Measurements from ENCODE around the gene NR6A1.

The NR6A1 gene

DNA sequence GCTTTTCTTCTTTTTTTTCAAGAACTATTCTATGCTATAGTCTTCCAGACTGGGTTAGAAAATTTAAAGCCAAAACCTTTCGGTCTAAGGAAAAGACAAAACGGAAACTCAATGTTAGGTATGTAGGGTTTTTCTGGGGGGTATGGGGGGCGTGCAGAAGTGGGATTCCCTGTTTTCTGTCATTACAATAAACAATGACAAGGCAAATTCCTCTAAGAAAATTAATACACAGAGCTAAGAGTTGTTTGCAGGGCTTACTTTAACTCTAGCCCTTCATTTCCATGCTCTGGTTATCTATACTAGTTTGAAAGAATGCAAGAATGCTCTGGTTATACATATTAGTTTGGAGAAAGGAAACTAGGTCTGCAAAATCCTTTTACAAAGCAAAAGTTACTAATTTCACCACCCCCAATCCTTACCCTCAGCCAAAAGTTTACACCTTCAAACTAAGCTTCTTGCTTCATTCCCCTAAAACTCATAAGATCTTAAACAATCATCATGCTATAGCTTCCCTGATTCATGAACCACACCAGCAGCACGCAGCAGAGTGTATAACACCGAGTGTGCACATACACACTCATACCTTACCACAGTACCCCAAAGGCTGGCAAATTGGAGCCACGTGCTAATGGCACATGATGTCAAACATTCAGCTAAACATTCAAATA lies 174.8 kb downstream of the NR6A1 start:
- TF ChIP-seq ESRRG (CRISPR knock-in tag; IDR thresholded peaks at IDR 0.05) (no peak), GLIS3 (CRISPR knock-in tag; IDR thresholded peaks at IDR 0.05) (no peak), ZNF8 (CRISPR knock-in tag; IDR thresholded peaks at IDR 0.05) (no peak), TCF4 (CRISPR knock-in tag; IDR thresholded peaks at IDR 0.05; ENCODE audit: borderline replicate concordance) (no peak), PATZ1 (CRISPR knock-in tag; IDR thresholded peaks at IDR 0.05; ENCODE audit: borderline replicate concordance) (no peak), ZNF565 (CRISPR knock-in tag; conservative IDR thresholded peaks at IDR 0.05; ENCODE audit: low read depth) (no peak), ZNF70 (CRISPR knock-in tag; IDR thresholded peaks at IDR 0.05) (no peak), ZFP3 (CRISPR knock-in tag; IDR thresholded peaks at IDR 0.05) (no peak), CREB5 (CRISPR knock-in tag; IDR thresholded peaks at IDR 0.05; ENCODE audit: low read depth) (no peak), PPARA (CRISPR knock-in tag; IDR thresholded peaks at IDR 0.05; ENCODE audit: borderline replicate concordance) (no peak), ARNTL (CRISPR knock-in tag; IDR thresholded peaks at IDR 0.05; ENCODE audit: borderline replicate concordance, low read depth) (no peak), BACH2 (CRISPR knock-in tag; IDR thresholded peaks at IDR 0.05; ENCODE audit: borderline replicate concordance) (no peak), RARB (CRISPR knock-in tag; IDR thresholded peaks at IDR 0.05) (no peak), ZFP30 (CRISPR knock-in tag; IDR thresholded peaks at IDR 0.05) (no peak), POU6F1 (CRISPR knock-in tag; IDR thresholded peaks at IDR 0.05; ENCODE audit: borderline replicate concordance, low read depth) (no peak), ISL1 (CRISPR knock-in tag; IDR thresholded peaks at IDR 0.05) (no peak), SNAI2 (CRISPR knock-in tag; IDR thresholded peaks at IDR 0.05) (no peak), TOX (CRISPR knock-in tag; IDR thresholded peaks at IDR 0.05; ENCODE audit: borderline replicate concordance) (no peak)
- peak; percentile 31; the same call in 1 of the 3 replicates for ATAC-seq

DNA sequence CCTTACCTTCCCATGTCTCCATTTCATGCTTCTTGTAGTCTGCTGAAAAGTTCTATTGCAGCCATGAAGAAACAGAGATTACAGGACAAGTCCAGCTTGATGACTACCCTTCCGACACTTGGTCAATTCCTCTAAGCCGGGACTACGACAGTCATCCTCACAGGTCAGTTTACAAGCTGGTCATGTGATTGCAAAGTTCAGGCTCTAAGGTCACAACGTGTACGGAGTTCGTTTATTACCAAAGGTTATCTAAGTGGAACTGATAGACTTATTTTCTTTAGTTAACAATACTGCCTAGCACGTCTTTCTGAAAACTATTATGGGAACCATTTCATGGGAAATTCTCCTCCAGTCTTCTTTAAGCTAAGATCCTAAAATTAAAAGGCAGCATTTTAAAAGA lies 175.4 kb downstream of the NR6A1 start:
- no peak for ATAC-seq
- no peak for TF ChIP-seq ARNTL (CRISPR knock-in tag; IDR thresholded peaks at IDR 0.05; ENCODE audit: borderline replicate concordance, low read depth)
- TF ChIP-seq, protein P1, sequence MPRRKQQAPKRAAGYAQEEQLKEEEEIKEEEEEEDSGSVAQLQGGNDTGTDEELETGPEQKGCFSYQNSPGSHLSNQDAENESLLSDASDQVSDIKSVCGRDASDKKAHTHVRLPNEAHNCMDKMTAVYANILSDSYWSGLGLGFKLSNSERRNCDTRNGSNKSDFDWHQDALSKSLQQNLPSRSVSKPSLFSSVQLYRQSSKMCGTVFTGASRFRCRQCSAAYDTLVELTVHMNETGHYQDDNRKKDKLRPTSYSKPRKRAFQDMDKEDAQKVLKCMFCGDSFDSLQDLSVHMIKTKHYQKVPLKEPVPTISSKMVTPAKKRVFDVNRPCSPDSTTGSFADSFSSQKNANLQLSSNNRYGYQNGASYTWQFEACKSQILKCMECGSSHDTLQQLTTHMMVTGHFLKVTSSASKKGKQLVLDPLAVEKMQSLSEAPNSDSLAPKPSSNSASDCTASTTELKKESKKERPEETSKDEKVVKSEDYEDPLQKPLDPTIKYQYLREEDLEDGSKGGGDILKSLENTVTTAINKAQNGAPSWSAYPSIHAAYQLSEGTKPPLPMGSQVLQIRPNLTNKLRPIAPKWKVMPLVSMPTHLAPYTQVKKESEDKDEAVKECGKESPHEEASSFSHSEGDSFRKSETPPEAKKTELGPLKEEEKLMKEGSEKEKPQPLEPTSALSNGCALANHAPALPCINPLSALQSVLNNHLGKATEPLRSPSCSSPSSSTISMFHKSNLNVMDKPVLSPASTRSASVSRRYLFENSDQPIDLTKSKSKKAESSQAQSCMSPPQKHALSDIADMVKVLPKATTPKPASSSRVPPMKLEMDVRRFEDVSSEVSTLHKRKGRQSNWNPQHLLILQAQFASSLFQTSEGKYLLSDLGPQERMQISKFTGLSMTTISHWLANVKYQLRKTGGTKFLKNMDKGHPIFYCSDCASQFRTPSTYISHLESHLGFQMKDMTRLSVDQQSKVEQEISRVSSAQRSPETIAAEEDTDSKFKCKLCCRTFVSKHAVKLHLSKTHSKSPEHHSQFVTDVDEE (CRISPR knock-in tag; IDR thresholded peaks at IDR 0.05), result no peak
- no peak for TF ChIP-seq ESRRG (CRISPR knock-in tag; IDR thresholded peaks at IDR 0.05)
- TF ChIP-seq ZC3H10 (CRISPR knock-in tag; IDR thresholded peaks at IDR 0.05), result no peak
- no peak for TF ChIP-seq TOX (CRISPR knock-in tag; IDR thresholded peaks at IDR 0.05; ENCODE audit: borderline replicate concordance)
- TF ChIP-seq ZFP3 (CRISPR knock-in tag; IDR thresholded peaks at IDR 0.05), result no peak
- TF ChIP-seq SNAI2 (CRISPR knock-in tag; IDR thresholded peaks at IDR 0.05), result no peak

GRCh38 chr9:124594673-124595072 lies 176.4 kb downstream of the NR6A1 start:
- TF ChIP-seq CSDC2 (CRISPR knock-in tag; IDR thresholded peaks at IDR 0.05) (no peak), ZFP30 (CRISPR knock-in tag; IDR thresholded peaks at IDR 0.05) (no peak)
- ATAC-seq, result peak; percentile 53

DNA sequence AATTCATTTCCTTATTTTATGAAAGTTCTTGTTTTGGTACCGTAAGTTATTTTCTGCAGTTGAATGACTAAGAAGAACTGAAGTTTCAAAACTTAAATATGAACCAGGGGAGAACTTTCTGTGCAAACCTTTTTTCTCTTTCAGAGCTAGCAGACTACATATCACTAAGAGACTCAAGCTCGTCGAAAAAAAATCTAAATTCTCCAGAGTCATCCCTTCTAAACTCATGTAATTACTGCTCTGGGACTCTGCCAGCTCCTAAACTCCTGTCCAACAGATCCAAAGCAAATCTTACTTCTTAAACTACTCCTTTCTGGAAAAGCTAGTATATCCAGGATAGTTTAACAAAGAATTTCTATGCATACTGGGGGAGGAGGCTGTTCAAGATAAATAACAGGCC lies 176.9 kb downstream of the NR6A1 start:
- ATAC-seq, result peak; percentile 60
- TF ChIP-seq PPARA (CRISPR knock-in tag; IDR thresholded peaks at IDR 0.05; ENCODE audit: borderline replicate concordance) (no peak), ZNF8 (CRISPR knock-in tag; IDR thresholded peaks at IDR 0.05) (no peak), PATZ1 (CRISPR knock-in tag; IDR thresholded peaks at IDR 0.05; ENCODE audit: borderline replicate concordance) (no peak), ZFP3 (CRISPR knock-in tag; IDR thresholded peaks at IDR 0.05) (no peak), RARB (CRISPR knock-in tag; IDR thresholded peaks at IDR 0.05) (no peak), ZC3H10 (CRISPR knock-in tag; IDR thresholded peaks at IDR 0.05) (no peak), ESRRG (CRISPR knock-in tag; IDR thresholded peaks at IDR 0.05) (no peak), CSDC2 (CRISPR knock-in tag; IDR thresholded peaks at IDR 0.05) (no peak), CREB5 (CRISPR knock-in tag; IDR thresholded peaks at IDR 0.05; ENCODE audit: low read depth) (no peak), ZNF70 (CRISPR knock-in tag; IDR thresholded peaks at IDR 0.05) (no peak), GLIS3 (CRISPR knock-in tag; IDR thresholded peaks at IDR 0.05) (no peak), TOX (CRISPR knock-in tag; IDR thresholded peaks at IDR 0.05; ENCODE audit: borderline replicate concordance) (no peak), ISL1 (CRISPR knock-in tag; IDR thresholded peaks at IDR 0.05) (no peak), POU6F1 (CRISPR knock-in tag; IDR thresholded peaks at IDR 0.05; ENCODE audit: borderline replicate concordance, low read depth) (no peak)

Measured in SK-N-SH treated with all-trans-retinoic acid at 6 μM for 48 hours (cell line).